HUES6 (cell line): ENCODE results near the gene LAMB1.

ENCODE experiments used
- H3K27ac ChIP-seq: 2 replicates; pipeline ENCODE4 v1.7.0; 2013; ENCODE audit warnings: low read depth, mild to moderate bottlenecking, low read length, inconsistent platforms
- H3K27me3 ChIP-seq: 2 replicates; pipeline ENCODE4 v1.6.1; 2013; ENCODE audit warnings: low read length; ENCODE audit not compliant: control insufficient read depth, insufficient read depth
- H3K36me3 ChIP-seq: 2 replicates; pipeline ENCODE4 v1.6.1; 2013; ENCODE audit warnings: low read length; ENCODE audit not compliant: control insufficient read depth, insufficient read depth
- H3K4me1 ChIP-seq: 2 replicates; pipeline ENCODE4 v1.6.1; 2013; ENCODE audit warnings: low read length; ENCODE audit not compliant: control insufficient read depth, insufficient read depth
- H3K4me3 ChIP-seq: 2 replicates; pipeline ENCODE4 v1.5.1; 2013; ENCODE audit warnings: low read depth, low read length
- H3K9ac ChIP-seq: one replicate; pipeline ENCODE4 v1.6.1; 2013; ENCODE audit warnings: mild to moderate bottlenecking, low read length
- H3K9me3 ChIP-seq: 2 replicates; pipeline ENCODE4 v1.6.1; 2013; ENCODE audit warnings: low read depth, low read length; ENCODE audit not compliant: control insufficient read depth, insufficient read depth

Gene LAMB1

GRCh38 chr7:107944411-107945169 lies 58.4 kb downstream of the LAMB1 start:
- H3K27ac ChIP-seq, result no peak overlapping the region
- no peaks in the 10 kb centered on the region for H3K9me3 ChIP-seq
- H3K27me3 ChIP-seq, result no peaks in the 10 kb centered on the region
- H3K4me1 ChIP-seq, result no peaks in the 10 kb centered on the region
- H3K4me3 ChIP-seq, result no peak overlapping the region
- H3K36me3 ChIP-seq, result peaks cover 87% of the 10 kb centered on the region
- no peak overlapping the region for H3K9ac ChIP-seq

GRCh38 chr7:107943018-107943417 lies 59.9 kb downstream of the LAMB1 start:
- no peaks in the 10 kb centered on the region for H3K27me3 ChIP-seq
- peaks cover 85% of the 10 kb centered on the region for H3K36me3 ChIP-seq
- H3K4me1 ChIP-seq, result no peaks in the 10 kb centered on the region
- no peaks in the 10 kb centered on the region for H3K9me3 ChIP-seq
- H3K4me3 ChIP-seq, result no peak overlapping the region
- no peak overlapping the region for H3K9ac ChIP-seq
- no peak overlapping the region for H3K27ac ChIP-seq

- Histone ChIP-seq H3K27ac (no peak overlapping the region), H3K36me3 (peaks cover 81% of the 10 kb centered on the region), H3K4me3 (no peak overlapping the region), H3K27me3 (no peaks in the 10 kb centered on the region), H3K9ac (no peak overlapping the region), H3K4me1 (peaks cover 13% of the 10 kb centered on the region), H3K9me3 (no peaks in the 10 kb centered on the region)
Measured at GRCh38 chr7:107940951-107941350, 62.0 kb downstream of the LAMB1 start.

- no peak overlapping the region for H3K9ac ChIP-seq
- no peak overlapping the region for H3K4me3 ChIP-seq
- no peaks in the 10 kb centered on the region for H3K27me3 ChIP-seq
- H3K36me3 ChIP-seq, result peaks cover 77% of the 10 kb centered on the region
- no peaks in the 10 kb centered on the region for H3K9me3 ChIP-seq
- H3K27ac ChIP-seq, result no peak overlapping the region
- H3K4me1 ChIP-seq, result peaks cover 24% of the 10 kb centered on the region
Measured at GRCh38 chr7:107939573-107940489, 63.1 kb downstream of the LAMB1 start.

- no peak overlapping the region for H3K27ac ChIP-seq
- peaks cover 65% of the 10 kb centered on the region for H3K36me3 ChIP-seq
- no peaks in the 10 kb centered on the region for H3K9me3 ChIP-seq
- H3K4me1 ChIP-seq, result peaks cover 36% of the 10 kb centered on the region
- no peak overlapping the region for H3K4me3 ChIP-seq
- no peaks in the 10 kb centered on the region for H3K27me3 ChIP-seq
- H3K9ac ChIP-seq, result no peak overlapping the region
Measured at GRCh38 chr7:107938456-107939250, 64.3 kb downstream of the LAMB1 start.

GRCh38 chr7:107937531-107937930 lies 65.4 kb downstream of the LAMB1 start:
- no peak overlapping the region for H3K4me3 ChIP-seq
- H3K27ac ChIP-seq, result no peak overlapping the region
- no peak overlapping the region for H3K9ac ChIP-seq
- H3K27me3 ChIP-seq, result no peaks in the 10 kb centered on the region
- H3K36me3 ChIP-seq, result peaks cover 56% of the 10 kb centered on the region
- H3K4me1 ChIP-seq, result peaks cover 44% of the 10 kb centered on the region
- no peaks in the 10 kb centered on the region for H3K9me3 ChIP-seq

- Histone ChIP-seq H3K27ac (no peak overlapping the region), H3K9me3 (no peaks in the 10 kb centered on the region), H3K36me3 (peaks cover 60% of the 10 kb centered on the region), H3K4me1 (peaks cover 56% of the 10 kb centered on the region), H3K4me3 (no peak overlapping the region), H3K27me3 (no peaks in the 10 kb centered on the region), H3K9ac (no peak overlapping the region)
Measured at GRCh38 chr7:107936312-107936711, 66.6 kb downstream of the LAMB1 start.

- H3K27me3 ChIP-seq, result no peaks in the 10 kb centered on the region
- no peaks in the 10 kb centered on the region for H3K9me3 ChIP-seq
- no peak overlapping the region for H3K4me3 ChIP-seq
- peaks cover 59% of the 10 kb centered on the region for H3K36me3 ChIP-seq
- H3K4me1 ChIP-seq, result peaks cover 58% of the 10 kb centered on the region
- no peak overlapping the region for H3K9ac ChIP-seq
- H3K27ac ChIP-seq, result no peak overlapping the region
Measured at GRCh38 chr7:107934991-107935770, 67.8 kb downstream of the LAMB1 start.

- Histone ChIP-seq H3K4me1 (peaks cover 58% of the 10 kb centered on the region), H3K27ac (peak overlapping the region; percentile 73; the same call in 1 of the 2 replicates), H3K36me3 (peaks cover 58% of the 10 kb centered on the region), H3K4me3 (no peak overlapping the region), H3K9ac (peak overlapping the region; percentile 48), H3K27me3 (no peaks in the 10 kb centered on the region), H3K9me3 (no peaks in the 10 kb centered on the region)
Measured at GRCh38 chr7:107933386-107934013, 69.5 kb downstream of the LAMB1 start.

- peak overlapping the region; percentile 60 for H3K9ac ChIP-seq
- peak overlapping the region; percentile 26 for H3K4me3 ChIP-seq
- peaks cover 63% of the 10 kb centered on the region for H3K36me3 ChIP-seq
- peak overlapping the region; percentile 76 for H3K27ac ChIP-seq
- H3K9me3 ChIP-seq, result no peaks in the 10 kb centered on the region
- peaks cover 57% of the 10 kb centered on the region for H3K4me1 ChIP-seq
- H3K27me3 ChIP-seq, result no peaks in the 10 kb centered on the region
Measured at GRCh38 chr7:107932805-107933204, 70.2 kb downstream of the LAMB1 start.
